ENCODE measurements around the gene RCE1. TPM values are rescaled to one million over a fixed set of nuclear protein-coding genes. Genes with fewer than 3 reads are reported as not detected.
A peak's percentile ranks its signal among the peaks of the same experiment; 100 is the strongest.

Gene RCE1
- total RNA-seq, 4 donors from 2014 or later = 32.2 to 54.4 (median 42.8) TPM

GRCh38 chr11:66857234-66857926 lies 14.1 kb downstream of the RCE1 start:
- no peaks in the 10 kb centered on the region for H3K9me3 ChIP-seq
- peak overlapping the region; percentile 91 for H3K27ac ChIP-seq
- no peaks in the 10 kb centered on the region for H3K27me3 ChIP-seq
- peaks cover 23% of the 10 kb centered on the region for H3K36me3 ChIP-seq
- H3K4me3 ChIP-seq = peak overlapping the region; percentile 77
- DNase-seq (ENCODE audit: low spot score in 2 of 2) = peak in 1 of 2 donors; percentile 62
- TF ChIP-seq CTCF (IDR thresholded peaks at IDR 0.05) (no peak), EP300 (IDR thresholded peaks at IDR 0.05) (no peak), POLR2A (IDR thresholded peaks at IDR 0.05) (no peak), POLR2AphosphoS5 (IDR thresholded peaks at IDR 0.05) (no peak)
- WGBS = 86% methylated on average over 18 of the region's 47 CpGs
- peaks cover 32% of the 10 kb centered on the region for H3K4me1 ChIP-seq

GRCh38 chr11:66857927-66858185 lies 14.6 kb downstream of the RCE1 start:
- Histone ChIP-seq H3K4me3 (no peak overlapping the region), H3K27me3 (no peaks in the 10 kb centered on the region), H3K4me1 (peaks cover 32% of the 10 kb centered on the region), H3K27ac (no peak overlapping the region), H3K9me3 (no peaks in the 10 kb centered on the region), H3K36me3 (peaks cover 26% of the 10 kb centered on the region)
- peak in 1 of 2 donors; percentile 68 for DNase-seq (ENCODE audit: low spot score in 2 of 2)
- 95% methylated on average over 11 of the region's 19 CpGs for WGBS
- TF ChIP-seq POLR2AphosphoS5 (IDR thresholded peaks at IDR 0.05) = no peak

DNA sequence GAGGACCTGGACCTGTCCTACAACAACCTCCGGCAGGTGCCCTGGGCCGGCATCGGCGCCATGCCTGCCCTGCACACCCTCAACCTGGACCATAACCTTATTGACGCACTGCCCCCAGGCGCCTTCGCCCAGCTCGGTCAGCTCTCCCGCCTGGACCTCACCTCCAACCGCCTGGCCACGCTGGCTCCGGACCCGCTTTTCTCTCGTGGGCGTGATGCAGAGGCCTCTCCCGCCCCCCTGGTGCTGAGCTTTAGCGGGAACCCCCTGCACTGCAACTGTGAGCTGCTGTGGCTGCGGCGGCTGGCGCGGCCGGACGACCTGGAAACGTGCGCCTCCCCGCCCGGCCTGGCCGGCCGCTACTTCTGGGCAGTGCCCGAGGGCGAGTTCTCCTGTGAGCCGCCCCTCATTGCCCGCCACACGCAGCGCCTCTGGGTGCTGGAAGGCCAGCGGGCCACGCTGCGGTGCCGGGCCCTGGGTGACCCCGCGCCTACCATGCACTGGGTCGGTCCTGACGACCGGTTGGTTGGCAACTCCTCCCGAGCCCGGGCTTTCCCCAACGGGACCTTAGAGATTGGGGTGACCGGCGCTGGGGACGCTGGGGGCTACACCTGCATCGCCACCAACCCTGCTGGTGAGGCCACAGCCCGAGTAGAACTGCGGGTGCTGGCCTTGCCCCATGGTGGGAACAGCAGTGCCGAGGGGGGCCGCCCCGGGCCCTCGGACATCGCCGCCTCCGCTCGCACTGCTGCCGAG lies 15.1 kb downstream of the RCE1 start:
- no peak for TF ChIP-seq CTCF (IDR thresholded peaks at IDR 0.05)
- TF ChIP-seq POLR2AphosphoS5 (IDR thresholded peaks at IDR 0.05) = no peak
- no peak for TF ChIP-seq POLR2A (IDR thresholded peaks at IDR 0.05)
- TF ChIP-seq EP300 (IDR thresholded peaks at IDR 0.05) = no peak
- WGBS = 97% methylated on average over 17 of the region's 62 CpGs
- Histone ChIP-seq H3K4me3 (no peak overlapping the region), H3K9me3 (no peaks in the 10 kb centered on the region), H3K36me3 (peaks cover 26% of the 10 kb centered on the region), H3K27me3 (no peaks in the 10 kb centered on the region), H3K27ac (no peak overlapping the region), H3K4me1 (peaks cover 33% of the 10 kb centered on the region)
- DNase-seq (ENCODE audit: low spot score in 2 of 2) = peak in 1 of 2 donors; percentile 71

GRCh38 chr11:66858939-66859685 lies 15.9 kb downstream of the RCE1 start:
- Histone ChIP-seq H3K4me3 (no peak overlapping the region), H3K27me3 (no peaks in the 10 kb centered on the region), H3K27ac (no peak overlapping the region), H3K36me3 (peaks cover 26% of the 10 kb centered on the region), H3K4me1 (peaks cover 41% of the 10 kb centered on the region), H3K9me3 (no peaks in the 10 kb centered on the region)
- 79% methylated on average over 13 of the region's 29 CpGs for WGBS
- TF ChIP-seq POLR2A (IDR thresholded peaks at IDR 0.05) (no peak), CTCF (IDR thresholded peaks at IDR 0.05) (no peak), EP300 (IDR thresholded peaks at IDR 0.05) (no peak), POLR2AphosphoS5 (IDR thresholded peaks at IDR 0.05) (no peak)
- peak in 1 of 2 donors; percentile 60 for DNase-seq (ENCODE audit: low spot score in 2 of 2)

DNA sequence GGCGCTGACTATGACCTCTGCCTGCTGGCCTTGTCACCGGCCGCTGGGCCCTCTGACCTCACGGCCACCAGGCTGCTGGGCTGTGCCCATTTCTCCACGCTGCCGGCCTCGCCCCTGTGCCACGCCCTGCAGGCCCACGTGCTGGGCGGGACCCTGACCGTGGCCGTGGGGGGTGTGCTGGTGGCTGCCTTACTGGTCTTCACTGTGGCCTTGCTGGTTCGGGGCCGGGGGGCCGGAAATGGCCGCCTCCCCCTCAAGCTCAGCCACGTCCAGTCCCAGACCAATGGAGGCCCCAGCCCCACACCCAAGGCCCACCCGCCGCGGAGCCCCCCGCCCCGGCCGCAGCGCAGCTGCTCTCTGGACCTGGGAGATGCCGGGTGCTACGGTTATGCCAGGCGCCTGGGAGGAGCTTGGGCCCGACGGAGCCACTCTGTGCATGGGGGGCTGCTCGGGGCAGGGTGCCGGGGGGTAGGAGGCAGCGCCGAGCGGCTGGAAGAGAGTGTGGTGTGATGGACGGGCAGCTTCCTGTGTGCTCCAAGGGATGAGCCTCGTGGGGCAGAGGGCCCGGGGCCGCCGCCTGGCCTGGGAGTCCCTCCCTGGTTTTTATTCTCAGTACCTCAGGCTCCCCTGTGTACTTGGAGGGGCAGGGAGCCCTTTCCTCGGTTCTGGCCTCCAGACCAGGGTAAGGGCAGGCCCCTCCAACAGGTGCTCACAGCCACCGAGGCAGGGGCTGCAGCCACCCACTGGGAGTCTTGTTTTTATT lies 16.6 kb downstream of the RCE1 start:
- TF ChIP-seq CTCF (IDR thresholded peaks at IDR 0.05) = no peak
- no peak for TF ChIP-seq POLR2AphosphoS5 (IDR thresholded peaks at IDR 0.05)
- no peak for TF ChIP-seq POLR2A (IDR thresholded peaks at IDR 0.05)
- TF ChIP-seq EP300 (IDR thresholded peaks at IDR 0.05) = no peak
- 91% methylated on average over 17 of the region's 41 CpGs for WGBS
- H3K27ac ChIP-seq = no peak overlapping the region
- H3K4me3 ChIP-seq = no peak overlapping the region
- H3K27me3 ChIP-seq = no peaks in the 10 kb centered on the region
- H3K4me1 ChIP-seq = peaks cover 47% of the 10 kb centered on the region
- no peaks in the 10 kb centered on the region for H3K9me3 ChIP-seq
- peaks cover 26% of the 10 kb centered on the region for H3K36me3 ChIP-seq
- peak in 1 of 2 donors; percentile 63 for DNase-seq (ENCODE audit: low spot score in 2 of 2)

All from suprapubic skin (tissue), 4 donors.